MM.1S (cell line): Measurements from ENCODE around the gene DDR1.

Source experiments
- EZH2 ChIP-seq: fragments of 300-600 bp; sonication (generic); optimal IDR thresholded peaks from 2 replicates; pipeline ENCODE3; 2017; ENCODE audit warnings: low read depth, mild to moderate bottlenecking, antibody characterized with exemption, low read length, mixed read lengths
- EZH2phosphoT487 ChIP-seq: fragments of 300-600 bp; sonication (generic); IDR thresholded peaks from 2 replicates; pipeline ENCODE4 v1.6.1; 2018; ENCODE audit warnings: antibody characterized with exemption, low read length
- TF ChIP-seq, protein P1 (sequence below): fragments of 300-600 bp; sonication (generic); IDR thresholded peaks from 2 replicates; pipeline ENCODE4 v1.5.1; 2016; ENCODE audit warnings: antibody characterized with exemption, low read length, mixed read lengths

DNA sequence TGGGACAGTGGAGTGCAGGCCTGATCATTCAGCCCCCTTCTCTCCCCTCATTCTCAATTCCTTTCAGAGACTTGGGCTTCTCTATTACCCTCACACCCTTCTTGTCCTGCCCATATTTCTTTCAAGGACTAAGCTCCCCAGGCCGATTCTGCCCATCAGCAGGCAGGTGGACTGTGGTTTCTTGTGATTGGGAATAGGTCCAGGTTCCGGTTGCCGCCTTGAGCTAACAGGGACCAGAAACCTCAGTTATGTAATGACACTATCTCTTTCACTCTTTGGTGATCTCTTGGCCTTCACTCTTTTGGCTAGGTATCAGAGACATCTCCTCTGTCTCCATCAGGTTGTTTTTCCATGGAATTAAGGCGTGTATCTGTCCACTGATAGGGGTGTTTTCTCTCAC, 62.9 kb downstream of the DDR1 start:
- TF ChIP-seq, protein P1, sequence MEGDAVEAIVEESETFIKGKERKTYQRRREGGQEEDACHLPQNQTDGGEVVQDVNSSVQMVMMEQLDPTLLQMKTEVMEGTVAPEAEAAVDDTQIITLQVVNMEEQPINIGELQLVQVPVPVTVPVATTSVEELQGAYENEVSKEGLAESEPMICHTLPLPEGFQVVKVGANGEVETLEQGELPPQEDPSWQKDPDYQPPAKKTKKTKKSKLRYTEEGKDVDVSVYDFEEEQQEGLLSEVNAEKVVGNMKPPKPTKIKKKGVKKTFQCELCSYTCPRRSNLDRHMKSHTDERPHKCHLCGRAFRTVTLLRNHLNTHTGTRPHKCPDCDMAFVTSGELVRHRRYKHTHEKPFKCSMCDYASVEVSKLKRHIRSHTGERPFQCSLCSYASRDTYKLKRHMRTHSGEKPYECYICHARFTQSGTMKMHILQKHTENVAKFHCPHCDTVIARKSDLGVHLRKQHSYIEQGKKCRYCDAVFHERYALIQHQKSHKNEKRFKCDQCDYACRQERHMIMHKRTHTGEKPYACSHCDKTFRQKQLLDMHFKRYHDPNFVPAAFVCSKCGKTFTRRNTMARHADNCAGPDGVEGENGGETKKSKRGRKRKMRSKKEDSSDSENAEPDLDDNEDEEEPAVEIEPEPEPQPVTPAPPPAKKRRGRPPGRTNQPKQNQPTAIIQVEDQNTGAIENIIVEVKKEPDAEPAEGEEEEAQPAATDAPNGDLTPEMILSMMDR: no peak
- TF ChIP-seq EZH2 (no peak), EZH2phosphoT487 (no peak)
